Coronary artery (tissue), 2 donors: ENCODE measurements around the gene RIIAD1.
"Not testable (repeated sequence)": the region's sequence is repeated elsewhere in the genome, so short reads cannot be mapped to it uniquely, and the experiment has no call there.

Source experiments
- DNase-seq: peaks from one replicate; pipeline ENCODE4 v3.0.0-alpha.2; 2017; ENCODE audit warnings: low spot score
- H3K27ac ChIP-seq, 2 donors: fragments of 200-600 bp; sonication (generic); one replicate each; pipeline ENCODE4 v1.5.1; 2016 to 2019
- H3K4me3 ChIP-seq: fragments of 200-600 bp; sonication (generic); 2 replicates; pipeline ENCODE4 v1.5.1; 2016; ENCODE audit warnings: mild to moderate bottlenecking, moderate library complexity
- CTCF ChIP-seq: fragments of 200-600 bp; sonication (generic); IDR thresholded peaks from one replicate; pipeline ENCODE4 v1.5.1; 2019; ENCODE audit warnings: antibody characterized with exemption

The RIIAD1 gene

GRCh38 chr1:151759241-151759640 is 37.9 kb downstream of the RIIAD1 start:
- DNase-seq = no peak
- no peak for TF ChIP-seq CTCF
- no peak overlapping the region for H3K4me3 ChIP-seq
- no peak overlapping the region for H3K27ac ChIP-seq

- TF ChIP-seq CTCF = no peak
- no peak for DNase-seq
- H3K27ac ChIP-seq = no peak overlapping the region
These were observed 39.5 kb downstream of the RIIAD1 start for GRCh38 chr1:151760597-151761385.

GRCh38 chr1:151762941-151763921 is 41.9 kb downstream of the RIIAD1 start, which contains the start of gene MRPL9:
Gene MRPL9, minus strand, starts transcription at chr1:151763496. Its CDS starts 17 bp downstream, at chr1:151763479.
- peak within 1 kb of the TSS; percentile 85 to 96 for H3K27ac ChIP-seq
- no peak for TF ChIP-seq CTCF
- DNase-seq = peak; percentile 80

More at GRCh38 chr1:151760597-151761385, 39.5 kb downstream of the RIIAD1 start:
- no peak overlapping the region for H3K4me3 ChIP-seq

GRCh38 chr1:151763990-151764389 is 42.7 kb downstream of the RIIAD1 start:
- TF ChIP-seq CTCF = no peak
- DNase-seq = no peak
- Histone ChIP-seq H3K4me3 (peak overlapping the region; percentile 96), H3K27ac (peak overlapping the region; percentile 85 to 96)

More at GRCh38 chr1:151762941-151763921, 41.9 kb downstream of the RIIAD1 start, which contains the start of gene MRPL9:
- H3K4me3 ChIP-seq = peak within 1 kb of the TSS; percentile 96

DNA sequence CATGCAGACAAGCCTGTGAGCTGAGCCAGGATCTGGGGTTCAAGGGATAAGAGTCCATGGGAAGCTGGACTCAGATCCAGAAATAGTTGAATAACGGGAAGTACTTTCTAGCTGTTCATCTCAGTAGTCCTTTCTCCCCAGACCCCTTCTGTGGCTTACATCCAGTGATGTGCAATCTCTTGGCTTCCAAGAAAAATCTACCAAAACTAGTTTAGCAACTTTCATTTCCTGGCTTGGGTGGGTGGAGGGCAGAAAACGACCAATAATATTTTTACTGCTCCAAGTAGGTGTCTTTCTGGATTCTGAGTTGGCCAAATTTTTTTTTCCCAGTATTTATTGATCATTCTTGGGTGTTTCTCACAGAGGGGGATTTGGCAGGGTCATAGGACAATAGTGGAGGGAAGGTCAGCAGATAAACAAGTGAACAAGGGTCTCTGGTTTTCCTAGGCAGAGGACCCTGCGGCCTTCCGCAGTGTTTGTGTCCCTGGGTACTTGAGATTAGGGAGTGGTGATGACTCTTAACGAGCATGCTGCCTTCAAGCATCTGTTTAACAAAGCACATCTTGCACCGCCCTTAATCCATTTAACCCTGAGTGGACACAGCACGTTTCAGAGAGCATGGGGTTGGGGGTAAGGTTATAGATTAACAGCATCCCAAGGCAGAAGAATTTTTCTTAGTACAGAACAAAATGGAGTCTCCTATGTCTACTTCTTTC is 47.2 kb downstream of the RIIAD1 start:
- H3K27ac ChIP-seq, H3K4me3 ChIP-seq, DNase-seq: not testable (repeated sequence)

- DNase-seq, H3K4me3 ChIP-seq, H3K27ac ChIP-seq: not testable (repeated sequence)
These were observed 47.9 kb downstream of the RIIAD1 start for GRCh38 chr1:151769270-151769669.

- H3K27ac ChIP-seq = no peak overlapping the region
- DNase-seq = no peak
- no peak overlapping the region for H3K4me3 ChIP-seq
- TF ChIP-seq CTCF = no peak
These were observed 52.4 kb downstream of the RIIAD1 start for GRCh38 chr1:151773702-151774101.
